Natural killer cell (primary cell): ENCODE data around the gene PAFAH1B1. TPM values are rescaled to one million over a fixed set of nuclear protein-coding genes. Genes with fewer than 3 reads are reported as not detected.

ENCODE experiments used
- ATAC-seq, 3 donors: fragments of 150-1000 bp in 2 of 3; fragments of 200-7000 bp in 1 of 3; cut with Tn5 transposase; 1 replicate in 1 of 3; 2 replicates in 2 of 3; pipeline ENCODE4 v1.10.0; 2021; ENCODE audit warnings: mild to moderate bottlenecking in 2 of 3, moderate library complexity in 2 of 3
- DNase-seq, 2 donors: peaks; one replicate each; pipeline versions ENCODE4 v3.0.0 to v3.0.0-alpha.2; 2013 to 2021; ENCODE audit warnings: mixed read lengths in 1 of 2
- H3K27ac ChIP-seq: one replicate; pipeline ENCODE4 v1.5.1; 2013; ENCODE audit warnings: mild to moderate bottlenecking, low read length
- H3K27me3 ChIP-seq: one replicate; pipeline ENCODE4 v1.6.1; 2013; ENCODE audit warnings: low read length; ENCODE audit not compliant: control insufficient read depth, insufficient read depth
- H3K36me3 ChIP-seq: one replicate; pipeline ENCODE4 v1.6.1; 2013; ENCODE audit warnings: low read length; ENCODE audit not compliant: control insufficient read depth, insufficient read depth
- H3K4me1 ChIP-seq: one replicate; pipeline ENCODE4 v1.6.1; 2013; ENCODE audit warnings: low read length; ENCODE audit not compliant: control insufficient read depth, insufficient read depth
- H3K4me3 ChIP-seq: one replicate; pipeline ENCODE4 v1.5.1; 2013; ENCODE audit warnings: low read length
- H3K9me3 ChIP-seq: one replicate; pipeline ENCODE4 v1.6.1; 2013; ENCODE audit warnings: low read length; ENCODE audit not compliant: control insufficient read depth, insufficient read depth
- H3K27ac Mint-ChIP-seq, 2 donors: one replicate each; pipeline ENCODE4 v1.8.0; 2022; ENCODE audit warnings: mild to moderate bottlenecking in 2 of 2, mixed read lengths in 2 of 2, moderate library complexity in 1 of 2
- H3K27me3 Mint-ChIP-seq, 2 donors: one replicate each; pipeline ENCODE4 v1.8.0; 2022; ENCODE audit warnings: low read depth in 2 of 2, mixed read lengths in 2 of 2
- H3K36me3 Mint-ChIP-seq: one replicate; pipeline ENCODE4 v1.8.0; 2022; ENCODE audit warnings: mixed read lengths
- H3K4me1 Mint-ChIP-seq, 2 donors: one replicate each; pipeline ENCODE4 v1.8.0; 2022; ENCODE audit warnings: mixed read lengths in 2 of 2
- H3K4me3 Mint-ChIP-seq: one replicate; pipeline ENCODE4 v1.8.0; 2022; ENCODE audit warnings: mild to moderate bottlenecking, moderate library complexity, mixed read lengths
- H3K9me3 Mint-ChIP-seq, 2 donors: one replicate each; pipeline ENCODE4 v1.8.0; 2022; ENCODE audit warnings: mixed read lengths in 2 of 2
- WGBS: methylation state at CpG from one replicate; pipeline ENCODE4 v1.1.7; 2013; ENCODE audit warnings: missing lambda C conversion rate; ENCODE audit not compliant: insufficient coverage; 5-methylcytosine and 5-hydroxymethylcytosine counted together
- intact Hi-C: fragments of 100-400 bp; cut with micrococcal nuclease; formaldehyde crosslinking; loops from one replicate; pipeline ENCODE4 v1.14.2; 2022
- total RNA-seq, 4 donors: library from RNA; stranded (reverse); fragments of 120-200 nt in 1 of 4; gene quantifications; one replicate each; pipeline versions ENCODE4 v1.2.3 to v1.2.4, GENCODE V29; 2013 to 2022
- TF ChIP-seq, protein P1 (sequence below): fragments of 200-600 bp; IDR thresholded peaks from one replicate; pipeline ENCODE4 v1.8.0; 2022; ENCODE audit warnings: antibody characterized with exemption

PAFAH1B1 gene
- total RNA-seq, 3 donors from 2014 or later (not counting 1 experiment from before 2014, with no cell fraction given), result 138 to 176 (median 165) TPM

DNA sequence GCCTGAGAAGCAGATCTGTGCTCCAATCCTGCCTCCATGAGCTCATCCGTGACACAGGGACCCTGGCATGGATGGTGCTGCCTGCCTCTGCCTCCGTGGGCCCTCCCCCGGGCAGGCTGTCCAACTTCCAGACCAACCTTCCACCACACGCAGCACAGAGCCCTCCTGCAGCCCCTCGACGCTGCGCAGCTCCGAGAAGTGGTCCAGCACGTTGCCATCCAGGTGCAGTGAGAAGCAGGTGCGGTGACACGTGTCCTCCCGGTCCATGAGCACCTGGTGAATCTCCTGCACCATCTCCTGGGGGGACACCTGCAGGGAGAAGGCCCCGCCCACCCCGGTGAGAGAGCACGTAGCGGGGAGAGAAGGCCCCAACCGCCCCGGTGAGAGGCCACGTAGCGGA lies 109.7 kb downstream of the PAFAH1B1 start:
- no peak for DNase-seq
- Histone ChIP-seq H3K27me3 (no peaks in the 10 kb centered on the region), H3K4me3 (no peak overlapping the region), H3K27ac (no peak overlapping the region), H3K4me1 (peaks cover 42% of the 10 kb centered on the region), H3K36me3 (peaks cover 33% of the 10 kb centered on the region), H3K9me3 (no peaks in the 10 kb centered on the region)
- TF ChIP-seq, protein P1, sequence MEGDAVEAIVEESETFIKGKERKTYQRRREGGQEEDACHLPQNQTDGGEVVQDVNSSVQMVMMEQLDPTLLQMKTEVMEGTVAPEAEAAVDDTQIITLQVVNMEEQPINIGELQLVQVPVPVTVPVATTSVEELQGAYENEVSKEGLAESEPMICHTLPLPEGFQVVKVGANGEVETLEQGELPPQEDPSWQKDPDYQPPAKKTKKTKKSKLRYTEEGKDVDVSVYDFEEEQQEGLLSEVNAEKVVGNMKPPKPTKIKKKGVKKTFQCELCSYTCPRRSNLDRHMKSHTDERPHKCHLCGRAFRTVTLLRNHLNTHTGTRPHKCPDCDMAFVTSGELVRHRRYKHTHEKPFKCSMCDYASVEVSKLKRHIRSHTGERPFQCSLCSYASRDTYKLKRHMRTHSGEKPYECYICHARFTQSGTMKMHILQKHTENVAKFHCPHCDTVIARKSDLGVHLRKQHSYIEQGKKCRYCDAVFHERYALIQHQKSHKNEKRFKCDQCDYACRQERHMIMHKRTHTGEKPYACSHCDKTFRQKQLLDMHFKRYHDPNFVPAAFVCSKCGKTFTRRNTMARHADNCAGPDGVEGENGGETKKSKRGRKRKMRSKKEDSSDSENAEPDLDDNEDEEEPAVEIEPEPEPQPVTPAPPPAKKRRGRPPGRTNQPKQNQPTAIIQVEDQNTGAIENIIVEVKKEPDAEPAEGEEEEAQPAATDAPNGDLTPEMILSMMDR, result no peak
- no peak for ATAC-seq
- Mint-ChIP-seq H3K36me3 (no peaks in the 10 kb centered on the region), H3K4me3 (no peak overlapping the region), H3K4me1 (peaks cover 6 to 17% of the 10 kb centered on the region in 2 donors), H3K9me3 (no peaks in the 10 kb centered on the region), H3K27ac (no peak overlapping the region), H3K27me3 (no peaks in the 10 kb centered on the region)
- intact Hi-C loops, result no loop called here
- 97% methylated on average over 20 of the region's 20 CpGs for WGBS

DNA sequence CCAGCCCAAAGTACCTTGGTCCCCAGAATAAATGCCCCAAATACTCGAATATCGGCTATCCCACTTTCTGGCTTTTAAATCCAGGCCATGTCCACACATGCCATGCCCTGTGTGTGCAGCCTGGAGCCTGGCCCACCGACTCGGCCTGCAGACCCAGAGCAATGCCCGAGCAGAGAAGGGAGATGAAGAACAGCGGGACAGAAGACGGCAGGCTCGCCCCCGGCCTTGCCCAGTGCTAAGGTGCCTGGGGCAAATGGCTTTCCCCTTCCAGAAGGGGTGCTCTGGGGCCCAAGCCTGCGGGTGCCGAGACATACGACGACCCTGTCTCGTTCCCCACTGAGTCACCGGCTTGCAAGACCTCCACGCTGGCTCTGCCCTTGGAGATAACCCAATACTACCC lies 110.2 kb downstream of the PAFAH1B1 start:
- Mint-ChIP-seq H3K4me3 (no peak overlapping the region), H3K9me3 (no peaks in the 10 kb centered on the region), H3K36me3 (no peaks in the 10 kb centered on the region), H3K27me3 (no peaks in the 10 kb centered on the region), H3K4me1 (peaks cover 6 to 21% of the 10 kb centered on the region in 2 donors), H3K27ac (no peak overlapping the region)
- H3K27me3 ChIP-seq, result no peaks in the 10 kb centered on the region
- DNase-seq, result no peak
- H3K36me3 ChIP-seq, result peaks cover 30% of the 10 kb centered on the region
- H3K9me3 ChIP-seq, result no peaks in the 10 kb centered on the region
- intact Hi-C loops, result no loop called here
- H3K27ac ChIP-seq, result no peak overlapping the region
- ATAC-seq, result no peak
- peaks cover 46% of the 10 kb centered on the region for H3K4me1 ChIP-seq
- 98% methylated on average over 16 of the region's 16 CpGs for WGBS
- TF ChIP-seq, protein P1, result no peak
- H3K4me3 ChIP-seq, result no peak overlapping the region

DNA sequence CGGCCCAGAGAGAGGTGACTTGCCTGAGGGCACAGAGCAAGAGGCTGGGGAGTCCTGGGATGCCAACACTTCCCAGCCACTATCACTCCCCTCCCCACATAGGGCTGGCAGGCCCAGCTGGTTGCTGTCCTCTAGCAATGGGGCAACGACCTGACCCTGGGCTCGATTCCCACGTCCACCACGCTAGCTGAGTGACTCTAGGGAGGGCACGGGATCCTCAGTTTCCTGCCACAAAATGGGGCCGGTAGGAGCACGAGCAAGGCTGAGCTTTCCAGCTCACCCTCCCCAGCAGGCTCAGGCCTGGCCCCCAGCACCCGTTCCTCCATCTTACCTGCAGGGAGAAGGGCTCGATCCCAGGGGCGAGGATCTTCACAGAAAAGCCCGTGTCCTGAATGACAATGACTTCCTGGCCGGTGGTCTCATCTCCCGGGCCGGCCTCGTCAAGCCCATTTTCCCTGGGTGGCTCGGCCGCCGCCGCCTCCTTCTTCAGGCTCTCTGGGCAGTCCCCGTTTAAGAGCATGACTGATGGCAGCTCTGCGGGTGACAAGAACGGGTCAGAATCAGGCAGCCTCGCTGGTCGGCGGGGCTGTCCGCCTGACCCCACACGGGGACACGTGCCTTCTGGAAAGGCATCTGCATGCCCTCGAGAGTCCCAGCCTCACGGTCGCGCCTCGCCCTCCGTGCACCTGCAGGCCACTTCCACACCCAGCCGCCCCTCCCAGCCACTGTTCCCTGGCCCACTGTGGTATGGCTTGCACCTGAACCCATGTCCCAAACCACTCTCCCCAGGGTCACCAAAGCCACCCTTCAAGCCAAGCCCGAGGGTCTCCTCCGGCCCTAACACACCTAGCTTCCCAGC lies 110.8 kb downstream of the PAFAH1B1 start:
- ATAC-seq, result no peak
- no peak overlapping the region for H3K27ac ChIP-seq
- no peak overlapping the region for H3K27ac Mint-ChIP-seq
- H3K4me1 Mint-ChIP-seq, result peaks cover 9 to 28% of the 10 kb centered on the region in 2 donors
- H3K27me3 Mint-ChIP-seq, result no peaks in the 10 kb centered on the region
- TF ChIP-seq, protein P1, result no peak
- no peaks in the 10 kb centered on the region for H3K9me3 ChIP-seq
- no peaks in the 10 kb centered on the region for H3K9me3 Mint-ChIP-seq
- no peaks in the 10 kb centered on the region for H3K36me3 Mint-ChIP-seq
- peaks cover 52% of the 10 kb centered on the region for H3K4me1 ChIP-seq
- intact Hi-C loops, result no loop called here
- H3K36me3 ChIP-seq, result peaks cover 26% of the 10 kb centered on the region
- H3K4me3 ChIP-seq, result no peak overlapping the region
- H3K27me3 ChIP-seq, result no peaks in the 10 kb centered on the region
- DNase-seq, result no peak
- WGBS, result 95% methylated on average over 38 of the region's 38 CpGs
- no peak overlapping the region for H3K4me3 Mint-ChIP-seq
